GM12872 (cell line): ENCODE measurements around the gene ABCA12.

ENCODE experiments used
- CTCF ChIP-seq: IDR thresholded peaks from 3 replicates; pipeline ENCODE4 v1.5.1; 2011; ENCODE audit warnings: low read depth, mild to moderate bottlenecking, low read length, moderate library complexity; ENCODE audit not compliant: insufficient read depth

ABCA12 gene

GRCh38 chr2:215161301-215161829 is 22.9 kb upstream of the ABCA12 start:
- TF ChIP-seq CTCF = no peak

GRCh38 chr2:215160081-215160480 is 21.7 kb upstream of the ABCA12 start:
- no peak for TF ChIP-seq CTCF

- no peak for TF ChIP-seq CTCF
These were observed 18.0 kb upstream of the ABCA12 start for GRCh38 chr2:215156453-215156852.

- no peak for TF ChIP-seq CTCF
These were observed 11.5 kb upstream of the ABCA12 start for GRCh38 chr2:215149894-215150293.

- TF ChIP-seq CTCF = no peak
These were observed 11.1 kb upstream of the ABCA12 start for GRCh38 chr2:215149486-215149885.

- no peak for TF ChIP-seq CTCF
These were observed 10.6 kb upstream of the ABCA12 start for GRCh38 chr2:215149060-215149459.

GRCh38 chr2:215145611-215146010 is 7.2 kb upstream of the ABCA12 start:
- TF ChIP-seq CTCF = no peak
